GM21390 (cell line): ENCODE data around the gene NRN1L.
"Not testable (repeated sequence)": the region's sequence is repeated elsewhere in the genome, so short reads cannot be mapped to it uniquely, and the experiment has no call there.

Experiments used
- ATAC-seq: cut with Tn5 transposase; IDR thresholded peaks from one replicate; pipeline ENCODE4 v1.9.1; 2021; ENCODE audit not compliant: unreplicated experiment

The NRN1L gene

DNA sequence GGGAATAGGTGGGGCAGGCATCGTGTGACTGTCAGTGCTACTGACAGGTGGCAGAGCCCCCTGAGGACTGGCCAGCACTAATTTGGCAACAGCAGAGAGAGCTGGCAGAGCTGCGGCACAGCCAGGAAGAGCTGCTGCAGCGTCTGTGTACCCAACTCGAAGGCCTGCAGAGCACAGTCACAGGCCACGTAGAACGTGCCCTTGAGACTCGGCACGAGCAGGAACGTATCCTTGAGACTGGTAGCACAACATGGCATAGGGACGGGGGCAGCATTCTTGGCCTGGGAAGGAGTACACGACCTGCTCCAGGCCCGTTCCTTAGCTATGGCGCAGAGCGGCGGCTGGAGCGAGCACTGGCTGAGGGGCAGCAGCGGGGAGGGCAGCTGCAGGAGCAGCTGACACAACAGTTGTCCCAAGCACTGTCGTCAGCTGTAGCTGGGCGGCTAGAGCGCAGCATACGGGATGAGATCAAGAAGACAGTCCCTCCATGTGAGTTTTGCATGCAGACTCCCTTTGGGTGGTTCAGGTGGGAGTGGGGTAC, 3.0 kb upstream of the NRN1L start:
- no peak for ATAC-seq

DNA sequence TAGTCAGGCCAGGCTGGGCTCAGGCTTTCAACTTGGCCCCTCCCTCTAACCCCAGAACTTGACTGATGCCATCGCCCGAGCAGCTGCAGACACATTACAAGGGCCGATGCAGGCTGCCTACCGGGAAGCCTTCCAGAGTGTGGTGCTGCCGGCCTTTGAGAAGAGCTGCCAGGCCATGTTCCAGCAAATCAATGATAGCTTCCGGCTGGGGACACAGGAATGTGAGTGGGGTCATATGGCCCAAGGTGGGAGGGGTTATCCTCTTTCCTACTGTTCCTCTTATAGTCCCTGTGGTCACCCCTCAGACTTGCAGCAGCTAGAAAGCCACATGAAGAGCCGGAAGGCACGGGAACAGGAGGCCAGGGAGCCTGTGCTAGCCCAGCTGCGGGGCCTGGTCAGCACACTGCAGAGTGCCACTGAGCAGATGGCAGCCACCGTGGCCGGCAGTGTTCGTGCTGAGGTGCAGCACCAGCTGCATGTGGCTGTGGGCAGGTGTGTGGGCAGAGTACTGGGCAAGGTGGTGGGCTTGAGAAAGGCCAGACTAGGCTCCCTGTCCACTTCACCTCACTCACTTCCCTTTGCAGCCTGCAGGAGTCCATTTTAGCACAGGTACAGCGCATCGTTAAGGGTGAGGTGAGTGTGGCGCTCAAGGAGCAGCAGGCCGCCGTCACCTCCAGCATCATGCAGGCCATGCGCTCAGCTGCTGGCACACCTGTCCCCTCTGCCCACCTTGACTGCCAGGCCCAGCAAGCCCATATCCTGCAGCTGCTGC, 2.1 kb upstream of the NRN1L start:
- ATAC-seq: no peak

DNA sequence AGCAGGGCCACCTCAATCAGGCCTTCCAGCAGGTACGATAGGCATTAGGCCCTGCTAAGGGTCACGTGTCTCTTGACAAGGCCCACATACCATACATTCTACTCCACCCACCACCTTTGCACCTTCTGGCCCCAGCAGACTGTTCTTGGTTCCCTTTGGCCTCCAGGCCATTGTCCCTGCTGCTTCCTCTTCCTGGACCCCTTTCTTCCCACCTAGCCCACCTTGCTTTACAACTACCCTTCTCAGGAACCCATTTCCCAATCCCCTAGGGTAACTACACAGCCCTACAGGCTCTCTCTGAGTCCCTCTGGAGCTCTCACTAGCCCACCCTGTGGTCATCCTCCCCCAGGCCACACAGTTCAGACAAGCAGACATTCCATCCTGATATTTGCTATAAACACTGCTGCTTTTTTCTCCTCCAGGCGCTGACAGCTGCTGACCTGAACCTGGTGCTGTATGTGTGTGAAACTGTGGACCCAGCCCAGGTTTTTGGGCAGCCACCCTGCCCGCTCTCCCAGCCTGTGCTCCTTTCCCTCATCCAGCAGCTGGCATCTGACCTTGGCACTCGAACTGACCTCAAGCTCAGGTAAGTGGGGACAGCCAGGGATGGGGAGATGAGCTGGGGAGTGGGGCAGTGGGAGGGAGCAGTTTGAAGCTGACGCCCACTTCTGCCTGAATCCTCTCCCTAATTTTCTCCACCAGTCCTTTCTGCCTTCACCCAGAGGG, 1.4 kb upstream of the NRN1L start:
- no peak for ATAC-seq

DNA sequence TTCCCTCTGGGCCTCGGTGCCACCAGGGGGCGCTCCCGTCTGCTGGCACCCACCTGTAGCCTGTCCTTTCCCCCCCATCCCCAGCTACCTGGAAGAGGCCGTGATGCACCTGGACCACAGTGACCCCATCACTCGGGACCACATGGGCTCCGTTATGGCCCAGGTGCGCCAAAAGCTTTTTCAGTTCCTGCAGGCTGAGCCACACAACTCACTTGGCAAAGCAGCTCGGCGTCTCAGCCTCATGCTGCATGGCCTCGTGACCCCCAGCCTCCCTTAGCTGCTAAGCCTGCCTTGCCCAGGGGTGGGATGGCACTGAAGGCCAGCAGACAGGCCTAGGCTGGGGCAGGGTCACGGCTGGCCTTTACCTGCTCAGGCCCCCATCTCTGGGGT, 818 bp upstream of the NRN1L start:
- no peak for ATAC-seq

DNA sequence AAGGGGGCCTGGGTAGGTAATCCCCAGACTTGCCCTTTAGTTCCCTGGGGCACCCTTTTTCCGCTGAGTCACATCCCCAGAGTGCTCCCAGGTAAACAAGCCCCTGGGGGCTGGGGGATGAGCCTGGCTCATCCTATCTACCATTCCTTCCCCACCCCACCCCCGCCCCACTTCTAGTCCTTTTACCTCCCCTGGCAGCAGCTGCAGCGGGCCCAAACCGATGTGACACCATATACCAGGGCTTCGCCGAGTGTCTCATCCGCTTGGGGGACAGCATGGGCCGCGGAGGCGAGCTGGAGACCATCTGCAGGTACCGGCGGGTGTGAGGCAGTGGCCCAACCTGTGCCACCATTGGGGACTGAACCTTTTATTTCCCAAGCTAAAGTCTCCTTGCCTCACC, 860 bp downstream of the NRN1L start:
- ATAC-seq: no peak

DNA sequence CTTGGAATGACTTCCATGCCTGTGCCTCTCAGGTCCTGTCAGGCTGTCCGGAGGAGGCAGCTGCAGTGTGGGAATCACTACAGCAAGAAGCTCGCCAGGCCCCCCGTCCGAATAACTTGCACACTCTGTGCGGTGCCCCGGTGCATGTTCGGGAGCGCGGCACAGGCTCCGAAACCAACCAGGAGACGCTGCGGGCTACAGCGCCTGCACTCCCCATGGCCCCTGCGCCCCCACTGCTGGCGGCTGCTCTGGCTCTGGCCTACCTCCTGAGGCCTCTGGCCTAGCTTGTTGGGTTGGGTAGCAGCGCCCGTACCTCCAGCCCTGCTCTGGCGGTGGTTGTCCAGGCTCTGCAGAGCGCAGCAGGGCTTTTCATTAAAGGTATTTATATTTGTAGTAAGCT, 1.3 kb downstream of the NRN1L start:
- ATAC-seq: no peak

DNA sequence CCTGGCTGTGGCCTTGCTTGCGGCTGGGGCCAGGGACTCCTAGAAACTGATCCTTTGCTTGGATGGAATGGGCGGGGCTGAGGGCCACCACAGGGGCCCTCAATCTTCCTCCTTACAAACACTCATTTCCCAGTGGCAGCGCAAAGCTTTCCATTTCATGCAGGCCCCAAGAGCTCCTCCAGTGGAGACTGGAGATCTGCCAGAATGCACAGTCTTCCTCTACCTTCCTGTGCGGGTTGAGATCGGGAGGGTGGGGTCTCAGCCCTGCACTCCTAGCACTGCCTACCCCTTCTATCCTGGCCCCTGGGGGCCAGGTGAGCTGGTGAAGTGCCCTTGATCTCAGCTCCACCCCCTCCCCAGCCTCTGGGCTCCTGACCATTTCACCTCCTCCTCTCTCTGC, 1.7 kb downstream of the NRN1L start:
- no peak for ATAC-seq

DNA sequence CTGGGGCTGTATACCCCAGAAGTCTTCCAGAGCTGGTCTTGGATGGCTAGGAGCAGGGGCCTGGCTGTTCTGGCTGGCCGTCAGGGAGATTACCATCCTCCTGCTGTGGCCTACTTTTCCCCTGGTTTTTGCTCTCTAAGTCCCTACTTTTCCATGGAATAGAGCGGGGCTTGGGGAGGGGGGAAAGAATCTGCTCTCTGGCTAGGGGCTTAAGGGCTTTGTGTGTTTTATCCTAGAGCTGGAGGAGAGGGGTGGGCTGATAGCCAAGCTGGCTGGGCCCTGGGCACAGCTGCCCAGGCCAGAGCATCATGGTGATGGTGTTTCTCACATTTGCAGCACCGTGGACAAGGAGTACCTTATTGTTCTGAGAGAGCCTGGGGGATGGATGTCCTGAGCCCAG, 3.6 kb downstream of the NRN1L start:
- ATAC-seq: no peak

DNA sequence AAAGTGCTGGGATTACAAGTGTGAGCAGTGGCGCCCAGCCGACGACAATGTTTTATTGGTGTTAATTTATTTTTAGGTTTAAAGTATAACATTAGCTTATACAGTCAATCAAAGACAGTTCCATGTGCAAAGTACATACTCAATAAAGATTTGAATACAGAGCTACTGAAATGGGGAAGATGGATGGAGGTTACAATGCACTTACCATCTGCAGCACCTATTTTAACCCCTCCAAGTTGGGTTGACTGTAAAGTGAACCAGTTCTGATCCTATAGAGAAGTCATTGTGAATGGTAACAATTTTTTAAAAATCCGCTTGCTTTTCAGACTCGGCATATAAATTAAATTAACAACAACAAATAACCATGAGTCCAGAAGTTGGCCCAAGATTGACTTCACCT, 7.7 kb downstream of the NRN1L start:
- ATAC-seq: no peak

DNA sequence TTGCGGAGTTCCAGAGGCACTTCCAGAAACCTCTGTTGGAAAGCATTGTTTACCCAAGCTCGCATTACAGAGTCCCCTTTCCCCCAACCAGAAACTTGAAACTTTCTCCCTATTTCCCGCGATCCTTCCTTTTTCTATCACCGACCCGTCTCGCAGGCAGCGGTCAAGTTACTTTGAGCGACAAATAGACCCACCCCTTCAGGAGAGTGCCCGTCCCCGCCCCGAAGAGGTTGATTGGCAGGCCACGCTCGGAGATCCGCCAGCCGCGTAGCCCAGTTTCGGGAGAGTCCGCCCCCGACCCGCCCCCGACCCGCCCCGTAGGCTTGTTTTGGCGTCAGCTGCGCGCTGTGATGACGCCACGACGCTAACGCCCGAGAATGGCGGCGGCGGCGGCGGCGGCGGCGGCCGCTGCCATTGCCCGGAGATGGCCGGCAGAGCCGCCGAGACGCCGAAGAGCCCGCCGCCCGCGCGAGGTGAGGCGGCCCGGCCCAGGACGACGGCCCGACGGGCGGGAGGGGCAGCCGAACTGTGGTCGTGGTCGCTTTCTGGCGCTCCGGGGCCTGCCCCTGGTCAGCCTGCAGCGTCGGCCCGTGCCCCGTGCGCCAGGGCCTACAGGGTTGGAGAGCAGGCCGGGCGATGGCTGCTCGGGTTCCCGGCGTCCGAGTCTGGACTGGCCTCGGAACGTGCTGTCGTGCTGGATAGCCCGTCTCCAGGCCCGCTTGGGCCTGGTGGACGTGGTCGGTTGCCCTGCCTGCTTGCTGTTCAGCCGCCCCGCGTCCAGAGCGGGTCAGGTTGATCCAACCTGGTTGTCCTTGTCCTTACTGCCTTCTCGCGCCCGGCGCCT, 8.4 kb downstream of the NRN1L start, which contains the start of gene PSKH1:
Gene PSKH1, plus strand, starts transcription at position 356 of the 844 bp plus-strand sequence. CDS start 15,496 bp downstream, outside the sequence.
- peak; percentile 90 for ATAC-seq

DNA sequence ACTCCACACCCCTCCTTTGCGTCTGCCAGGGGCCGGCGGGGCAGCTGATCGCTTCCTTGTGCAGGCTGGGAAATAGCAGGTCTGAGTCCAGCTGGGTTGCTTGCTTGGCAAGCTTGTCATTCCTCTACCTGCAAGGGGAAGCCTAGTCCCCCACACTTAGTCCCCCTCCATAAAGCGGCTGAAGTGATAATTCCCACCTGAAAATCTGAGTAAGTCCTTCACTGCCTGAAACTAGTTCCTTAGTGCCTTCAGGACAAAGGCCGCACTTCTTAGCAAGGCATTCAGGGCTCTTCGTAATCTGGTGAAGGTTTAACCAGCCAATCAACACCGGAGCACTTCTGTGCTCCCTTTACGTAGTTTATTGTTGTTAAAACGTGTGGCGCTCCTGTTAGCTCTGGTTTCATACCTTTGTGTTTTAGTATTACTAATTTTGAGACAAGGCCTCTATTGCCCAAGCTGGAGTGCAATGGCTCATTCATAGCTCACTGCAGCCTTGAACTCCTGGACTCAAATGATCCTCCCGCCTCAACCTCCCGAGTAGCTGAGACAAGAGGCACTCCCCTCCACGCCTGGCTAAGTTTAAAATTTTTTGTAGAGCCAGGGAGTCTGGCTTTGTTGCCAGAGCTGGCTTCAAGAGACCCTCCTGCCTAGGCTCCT, 9.2 kb downstream of the NRN1L start:
- ATAC-seq: no peak

DNA sequence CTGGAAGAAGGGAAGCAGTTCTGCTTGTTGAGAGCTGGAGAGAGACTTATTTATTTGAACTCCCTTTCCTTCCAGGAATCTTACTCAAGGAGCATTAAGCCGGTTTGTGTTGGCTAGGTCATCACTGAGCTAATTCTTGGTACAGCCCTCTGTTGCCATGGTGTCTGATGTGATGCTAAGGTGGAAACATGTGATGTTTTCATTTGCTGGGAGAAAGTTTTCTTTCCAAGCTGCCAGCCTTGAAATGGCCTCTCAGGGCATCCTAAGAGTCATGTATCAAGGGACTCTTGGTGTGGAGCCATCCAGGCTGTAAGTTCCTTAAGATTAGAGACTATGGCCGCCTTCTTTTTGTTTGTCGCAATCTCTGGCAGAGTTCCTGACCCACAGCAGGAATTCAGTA, 12.5 kb downstream of the NRN1L start:
- ATAC-seq: no peak

DNA sequence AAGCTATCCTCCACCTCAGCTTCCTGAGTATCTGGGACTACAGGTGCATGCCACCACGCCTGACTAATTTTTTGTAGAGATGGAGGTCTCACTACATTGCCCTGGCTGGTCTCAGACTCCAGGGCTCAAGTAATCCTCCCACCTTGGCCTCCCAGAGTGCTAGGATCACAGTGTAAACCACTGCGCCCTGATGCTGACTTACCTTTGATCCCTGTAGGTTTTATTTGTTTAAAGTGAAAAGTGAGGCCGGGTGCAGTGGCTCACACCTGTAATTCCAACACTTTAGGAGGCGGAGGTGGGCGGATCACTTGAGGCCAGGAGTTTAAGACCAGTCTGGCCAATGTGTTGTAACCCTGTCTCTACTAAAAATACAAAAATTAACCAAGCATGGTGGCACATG, 17.0 kb downstream of the NRN1L start:
- ATAC-seq: no peak

DNA sequence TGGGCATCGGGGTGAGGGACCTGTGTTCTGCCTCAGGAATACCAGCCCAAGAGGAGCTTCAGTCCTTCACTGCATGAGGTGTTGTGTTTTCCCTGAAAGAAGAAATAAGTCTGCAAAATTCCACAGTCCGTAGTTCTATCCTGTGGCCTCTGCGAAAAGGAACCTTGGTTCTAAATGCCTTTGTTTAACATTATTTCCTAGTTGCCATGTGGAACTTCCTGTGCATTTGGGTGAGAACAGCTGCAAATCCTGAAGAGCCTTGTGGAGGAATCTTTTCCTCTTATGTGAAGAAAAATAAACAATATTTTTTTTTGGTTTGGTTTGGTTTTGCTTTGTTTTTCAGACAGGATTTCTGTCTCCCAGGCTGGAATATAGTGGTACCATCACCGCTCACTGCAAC, 18.1 kb downstream of the NRN1L start:
- no peak for ATAC-seq

DNA sequence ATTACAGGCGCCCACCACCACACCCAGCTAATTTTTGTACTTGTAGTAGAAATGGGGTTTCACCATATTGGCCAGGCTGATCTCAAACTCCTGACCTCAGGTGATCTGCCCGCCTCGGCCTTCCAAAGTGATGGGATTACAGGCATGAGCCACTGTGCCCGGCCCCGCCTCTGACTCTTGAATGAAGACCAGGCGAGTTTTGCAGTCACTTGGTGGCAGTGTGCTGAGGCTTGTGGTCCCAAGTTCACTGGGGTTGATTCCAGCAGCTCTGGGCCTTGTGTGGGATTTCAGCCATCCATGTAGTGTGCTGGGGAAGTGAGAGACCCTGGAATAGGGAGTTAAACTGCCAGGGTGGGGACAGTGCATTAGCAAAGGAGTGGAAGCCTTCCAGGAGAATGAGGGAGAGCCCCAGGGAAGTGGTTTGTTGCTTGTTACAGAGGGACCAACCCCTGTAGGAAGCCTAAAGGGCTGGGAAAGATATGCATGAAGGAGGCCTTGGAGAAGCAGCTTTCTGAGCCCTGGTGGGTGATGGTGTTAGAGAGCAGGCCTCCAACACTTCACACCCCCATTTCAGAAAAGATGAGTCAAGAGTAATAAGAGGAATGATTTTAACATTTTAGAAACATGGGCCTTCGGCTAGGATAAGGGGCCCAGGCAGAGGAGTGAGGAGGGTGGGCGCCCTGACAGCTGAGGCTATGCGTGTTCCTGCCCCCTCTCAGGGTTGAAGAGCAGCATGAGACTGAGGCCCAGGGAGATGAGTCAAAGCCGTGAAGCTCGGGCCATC, 22.9 kb downstream of the NRN1L start:
- ATAC-seq: no peak

DNA sequence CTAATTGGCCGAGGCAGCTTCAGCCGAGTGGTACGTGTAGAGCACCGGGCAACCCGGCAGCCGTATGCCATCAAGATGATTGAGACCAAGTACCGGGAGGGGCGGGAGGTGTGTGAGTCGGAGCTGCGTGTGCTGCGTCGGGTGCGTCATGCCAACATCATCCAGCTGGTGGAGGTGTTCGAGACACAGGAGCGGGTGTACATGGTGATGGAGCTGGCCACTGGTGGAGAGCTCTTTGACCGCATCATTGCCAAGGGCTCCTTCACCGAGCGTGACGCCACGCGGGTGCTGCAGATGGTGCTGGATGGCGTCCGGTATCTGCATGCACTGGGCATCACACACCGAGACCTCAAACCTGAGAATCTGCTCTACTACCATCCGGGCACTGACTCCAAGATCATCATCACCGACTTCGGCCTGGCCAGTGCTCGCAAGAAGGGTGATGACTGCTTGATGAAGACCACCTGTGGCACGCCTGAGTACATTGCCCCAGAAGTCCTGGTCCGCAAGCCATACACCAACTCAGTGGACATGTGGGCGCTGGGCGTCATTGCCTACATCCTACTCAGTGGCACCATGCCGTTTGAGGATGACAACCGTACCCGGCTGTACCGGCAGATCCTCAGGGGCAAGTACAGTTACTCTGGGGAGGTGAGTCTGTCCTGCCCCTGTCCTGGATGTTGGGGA, 24.5 kb downstream of the NRN1L start:
- ATAC-seq: no peak

DNA sequence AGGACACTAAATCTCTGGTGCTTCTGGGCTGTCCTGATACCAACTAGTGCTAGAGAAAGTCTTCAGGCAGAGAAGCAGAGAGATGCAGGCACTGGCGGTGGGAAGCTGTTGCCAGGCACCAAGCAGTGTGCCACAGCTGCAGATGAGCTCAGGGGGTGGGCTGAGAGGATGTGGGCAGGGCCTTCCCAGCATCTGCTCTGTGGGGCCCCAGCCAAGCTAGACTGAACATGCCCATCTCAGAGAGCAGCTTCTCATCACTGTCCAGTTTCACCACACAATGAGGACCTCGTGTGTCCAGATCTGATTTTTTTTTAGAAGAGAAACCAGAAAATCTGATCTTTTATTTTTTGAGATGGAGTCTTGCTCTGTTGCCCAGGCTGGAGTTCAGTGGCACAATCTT, 25.5 kb downstream of the NRN1L start:
- no peak for ATAC-seq

DNA sequence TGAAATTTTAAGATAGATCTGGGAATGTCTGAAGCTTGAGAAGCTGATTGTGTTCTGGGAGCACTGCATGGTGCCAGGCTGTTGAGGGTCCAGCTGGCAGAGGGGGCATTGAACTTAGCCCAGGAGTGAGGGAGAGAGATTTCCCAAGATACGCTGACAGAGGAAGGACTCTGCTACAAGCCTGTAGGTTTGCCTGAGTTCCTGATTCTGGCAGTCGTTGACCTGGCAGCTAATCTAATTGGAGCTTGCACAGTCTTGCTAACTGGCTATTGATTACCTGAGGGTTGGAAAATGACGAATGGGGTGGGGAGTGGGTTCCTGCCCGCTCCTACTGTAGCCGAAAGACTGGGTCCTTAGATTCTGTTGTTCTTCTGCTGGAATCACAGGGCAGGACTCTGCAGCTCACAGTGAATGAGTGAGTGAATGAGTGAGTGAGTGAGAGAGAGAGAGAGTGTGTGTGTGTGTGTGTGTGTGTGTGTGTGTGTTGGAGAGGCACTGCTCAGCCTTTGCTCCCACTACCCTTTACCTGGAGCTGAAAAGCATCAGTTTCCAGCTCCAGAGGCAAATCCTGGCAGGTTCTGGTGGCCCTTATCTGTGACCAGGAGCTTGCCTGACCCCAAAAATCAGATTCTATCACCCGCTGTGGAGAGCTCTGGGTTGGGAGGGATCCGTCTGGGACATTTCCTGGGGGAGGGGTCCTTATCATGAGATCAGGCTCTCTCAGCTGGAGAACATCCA, 30.2 kb downstream of the NRN1L start:
- no peak for ATAC-seq

DNA sequence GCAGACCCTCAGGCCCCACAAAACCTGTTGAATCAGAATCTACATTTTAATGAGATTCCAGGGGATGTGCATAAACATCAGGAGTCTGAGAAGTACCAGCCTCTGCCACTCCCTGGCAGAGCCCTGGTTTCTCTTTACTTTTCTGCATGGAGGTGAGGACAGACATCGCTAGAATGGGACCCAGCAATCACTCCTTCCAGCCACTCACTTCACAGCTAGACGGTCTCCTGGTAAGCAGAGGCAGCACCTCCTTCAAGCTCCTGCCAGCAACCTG, 30.7 kb downstream of the NRN1L start:
- ATAC-seq: not testable (repeated sequence)
